HG02610 (cell line): ENCODE data around the gene ST8SIA1.
"Not testable (repeated sequence)": the region's sequence is repeated elsewhere in the genome, so short reads cannot be mapped to it uniquely, and the experiment has no call there.

Experiments used
- ATAC-seq: cut with Tn5 transposase; IDR thresholded peaks from one replicate; pipeline ENCODE4 v1.9.1; 2021; ENCODE audit warnings: mild to moderate bottlenecking, moderate library complexity; ENCODE audit not compliant: unreplicated experiment

The ST8SIA1 gene

DNA sequence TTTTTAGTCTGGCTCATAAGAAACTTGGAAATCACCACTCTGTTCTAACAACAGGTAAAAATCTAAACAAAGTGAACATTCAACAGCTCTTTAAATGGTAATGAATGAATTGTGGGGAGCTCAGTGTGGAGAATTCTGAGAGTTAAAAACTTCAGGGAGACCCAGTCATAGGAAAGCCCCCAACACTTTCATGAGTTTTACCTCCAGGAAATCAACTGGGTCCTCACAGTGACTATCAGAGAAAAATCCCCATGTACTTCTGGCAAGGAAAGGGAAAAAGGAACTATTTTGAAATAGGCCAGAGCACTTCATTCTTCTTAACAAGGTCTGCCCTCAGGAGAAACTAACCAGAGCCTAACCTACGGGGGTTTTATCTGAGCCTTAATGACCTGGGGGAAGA lies 153.8 kb downstream of the ST8SIA1 start:
- ATAC-seq, result no peak

DNA sequence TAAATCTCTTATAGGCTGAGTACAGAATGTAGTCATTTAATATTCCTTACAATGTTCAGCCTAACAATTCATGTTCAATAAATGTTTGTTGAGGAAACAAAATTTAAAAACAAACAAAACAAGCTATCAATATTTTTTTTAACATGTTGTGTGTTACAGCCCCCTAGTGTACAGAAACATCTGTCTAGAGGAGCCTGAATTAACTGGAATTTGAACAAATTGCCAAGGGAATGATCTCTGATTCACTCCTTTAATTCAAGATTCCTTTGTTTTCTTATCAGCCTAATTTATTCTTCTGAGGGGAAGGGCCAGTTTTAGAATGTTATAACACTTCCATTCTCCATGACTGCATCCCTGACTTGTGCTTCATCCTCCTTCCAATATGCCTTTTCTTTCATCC lies 161.3 kb downstream of the ST8SIA1 start:
- no peak for ATAC-seq

DNA sequence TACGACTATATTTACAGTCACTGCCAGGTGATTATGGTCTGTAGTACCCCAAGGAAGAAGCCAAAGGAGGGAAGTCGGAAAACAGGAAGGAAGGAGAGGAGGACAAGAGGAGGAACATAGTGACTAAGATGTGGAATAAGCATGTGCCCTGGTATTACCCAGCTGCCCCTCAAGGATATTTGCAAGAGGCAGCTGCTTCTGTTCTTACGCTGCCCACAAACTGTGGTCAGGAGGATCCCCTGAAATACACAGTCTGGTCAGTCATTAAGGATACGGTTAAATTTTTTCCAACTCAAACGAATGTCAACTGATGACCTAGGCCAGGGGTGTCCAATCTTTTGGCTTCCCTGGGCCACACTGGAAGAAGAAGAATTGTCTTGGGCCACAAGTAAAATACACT lies 162.0 kb downstream of the ST8SIA1 start:
- no peak for ATAC-seq

DNA sequence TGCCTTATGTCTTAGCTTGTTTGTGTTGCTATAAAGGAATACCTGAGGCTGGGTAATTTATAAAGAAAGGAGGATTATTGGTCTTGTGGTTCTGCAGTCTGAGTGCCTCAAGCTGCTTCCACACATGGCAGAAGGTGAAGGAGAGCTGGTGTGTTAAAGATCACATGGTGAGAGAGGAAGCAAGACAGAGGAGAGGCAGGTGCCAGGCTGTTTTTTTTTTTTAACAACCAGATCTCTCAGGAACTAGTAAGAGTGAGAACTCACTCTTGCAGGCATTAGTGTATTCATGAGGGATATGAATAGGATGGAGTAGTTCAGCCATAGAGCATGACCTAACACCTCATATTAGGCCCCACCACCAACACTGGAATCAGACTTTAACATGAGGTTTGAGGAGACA lies 165.1 kb downstream of the ST8SIA1 start:
- ATAC-seq, result no peak

DNA sequence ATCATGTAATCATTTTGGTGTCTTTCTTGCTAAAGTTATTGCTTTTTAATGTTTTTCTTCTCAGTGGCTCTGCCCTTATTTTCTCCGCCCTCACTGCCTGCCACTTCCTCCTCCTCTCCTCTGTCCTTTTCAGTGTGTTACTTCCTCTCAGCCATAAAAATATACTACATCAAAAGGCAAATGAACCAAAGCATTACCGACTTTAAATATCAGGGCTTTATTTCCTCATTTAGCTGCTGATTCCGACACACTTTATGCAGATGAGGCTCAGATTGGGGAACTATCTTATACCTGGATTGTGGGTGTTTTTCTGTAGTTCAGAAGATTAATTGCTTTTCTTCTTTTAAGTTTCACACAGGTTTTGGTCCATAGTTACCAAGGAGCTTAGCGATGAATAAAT lies 170.4 kb downstream of the ST8SIA1 start:
- no peak for ATAC-seq

DNA sequence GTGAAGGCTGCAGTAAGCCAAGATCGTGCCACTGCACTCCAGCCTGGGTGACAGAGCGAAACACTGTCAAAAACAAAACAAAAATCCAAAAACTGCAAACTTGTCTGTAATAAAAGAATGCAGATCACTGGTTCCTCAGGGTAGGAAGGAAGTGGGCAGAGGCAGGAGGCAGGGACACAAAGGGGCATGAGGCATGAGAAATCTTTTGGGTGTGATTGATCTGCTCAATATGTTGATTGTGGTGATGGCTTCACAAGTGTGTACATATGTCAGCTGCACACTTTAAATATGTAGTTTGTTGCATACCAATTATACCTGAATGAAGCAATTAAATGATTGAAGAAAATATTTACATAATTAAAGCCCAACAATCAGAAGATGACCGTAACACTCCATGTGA lies 170.9 kb downstream of the ST8SIA1 start:
- ATAC-seq, result no peak

DNA sequence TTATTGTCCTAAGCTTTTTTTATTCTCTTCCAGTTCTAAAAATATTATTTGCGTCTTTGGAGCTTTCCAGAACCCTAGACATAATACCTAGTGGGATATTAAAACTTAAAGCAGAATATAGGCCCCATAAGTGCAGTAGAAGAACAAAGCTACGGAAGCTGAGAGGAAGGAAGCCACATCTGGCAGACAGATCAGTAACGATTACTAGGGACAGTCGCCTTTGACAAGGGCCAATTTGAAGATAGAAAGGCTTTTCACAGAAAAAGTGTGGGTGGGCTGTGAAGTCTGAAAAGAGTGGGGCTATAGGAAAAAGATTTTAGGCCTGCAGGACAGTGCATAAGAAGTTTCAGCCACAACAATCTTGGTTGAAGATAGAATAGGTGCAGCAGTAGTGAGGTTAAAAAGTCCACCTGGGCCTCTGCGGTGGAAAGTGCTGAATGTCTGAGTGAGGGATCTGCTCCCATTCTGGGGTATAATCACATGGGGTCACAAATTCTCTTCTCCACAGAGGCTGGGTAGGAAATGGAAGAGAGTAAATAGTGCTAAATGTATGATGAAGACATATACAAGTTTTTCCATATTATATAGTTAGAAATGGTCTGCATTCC lies 174.0 kb downstream of the ST8SIA1 start:
- ATAC-seq, result no peak

DNA sequence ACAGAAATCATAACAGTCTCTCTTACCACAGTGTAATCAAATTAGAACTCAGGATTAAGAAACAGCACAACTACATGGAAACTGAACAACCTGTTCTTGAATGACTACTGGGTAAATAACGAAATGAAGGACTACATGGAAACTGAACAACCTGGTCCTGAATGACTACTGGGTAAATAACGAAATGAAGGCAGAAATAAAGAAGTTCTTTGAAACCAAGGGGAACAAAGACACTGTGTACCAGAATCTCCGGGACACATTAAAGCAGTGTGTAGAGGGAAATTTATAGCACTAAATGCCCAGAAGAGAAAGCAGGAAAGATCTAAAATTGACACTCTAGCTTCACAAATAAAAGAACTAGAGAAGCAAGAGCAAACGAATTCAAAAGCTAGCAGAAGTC lies 185.2 kb downstream of the ST8SIA1 start:
- not testable (repeated sequence) for ATAC-seq

DNA sequence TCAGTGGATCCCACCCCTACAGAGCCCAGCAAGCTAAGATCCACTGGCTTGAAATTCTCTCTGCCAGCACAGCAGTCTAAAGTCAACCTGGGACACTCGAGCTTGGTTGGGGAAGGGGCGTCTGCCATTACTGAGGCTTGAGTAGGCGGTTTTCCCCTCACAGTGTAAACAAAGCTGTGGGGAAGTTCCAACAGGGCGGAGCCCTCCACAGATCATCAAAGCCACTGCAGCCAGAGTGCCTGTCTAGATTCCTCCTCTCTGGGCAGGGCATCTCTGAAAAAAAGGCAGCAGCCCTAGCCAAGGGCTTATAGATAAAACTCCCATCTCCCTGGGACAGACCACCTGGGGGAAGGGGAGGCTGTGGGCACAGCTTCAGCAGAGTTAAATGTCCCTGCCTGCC lies 187.8 kb downstream of the ST8SIA1 start:
- peak; percentile 84 for ATAC-seq
